IPS DF 19.7 (cell line): Measurements from ENCODE around the gene LRRC38.
"Not testable (repeated sequence)": the region's sequence is repeated elsewhere in the genome, so short reads cannot be mapped to it uniquely, and the experiment has no call there.

Source experiments
- DNase-seq: peaks from one replicate; pipeline ENCODE4 v3.0.0-alpha.2; 2013; ENCODE audit warnings: low read depth, low spot score

LRRC38 gene

GRCh38 chr1:13513895-13514546, at the start of gene LRRC38:
LRRC38 (minus strand) TSS chr1:13514003; CDS start chr1:13513593, 410 bp downstream.
- no peak for DNase-seq

GRCh38 chr1:13562981-13563380, 49.2 kb upstream of the LRRC38 start:
- not testable (repeated sequence) for DNase-seq

GRCh38 chr1:13560541-13560940, 46.7 kb upstream of the LRRC38 start:
- no peak for DNase-seq

GRCh38 chr1:13556224-13556764, 42.5 kb upstream of the LRRC38 start:
- DNase-seq: no peak

- no peak for DNase-seq
These were observed 41.0 kb upstream of the LRRC38 start for GRCh38 chr1:13554798-13555197.

- DNase-seq: no peak
These were observed 36.9 kb upstream of the LRRC38 start for GRCh38 chr1:13550663-13551062.

- no peak for DNase-seq
These were observed 35.7 kb upstream of the LRRC38 start for GRCh38 chr1:13549521-13549920.

GRCh38 chr1:13549021-13549420, 35.2 kb upstream of the LRRC38 start:
- DNase-seq: no peak

- no peak for DNase-seq
These were observed 34.5 kb upstream of the LRRC38 start for GRCh38 chr1:13548281-13548680.

- no peak for DNase-seq
These were observed 33.0 kb upstream of the LRRC38 start for GRCh38 chr1:13546791-13547190.

GRCh38 chr1:13544221-13544556, 30.4 kb upstream of the LRRC38 start:
- DNase-seq: no peak

GRCh38 chr1:13543451-13544220, 29.8 kb upstream of the LRRC38 start:
- no peak for DNase-seq

- no peak for DNase-seq
These were observed 27.8 kb upstream of the LRRC38 start for GRCh38 chr1:13541435-13542215.

GRCh38 chr1:13540866-13541265, 27.1 kb upstream of the LRRC38 start:
- DNase-seq: no peak

GRCh38 chr1:13539683-13540082, 25.9 kb upstream of the LRRC38 start:
- DNase-seq: no peak

- DNase-seq: no peak
These were observed 25.0 kb upstream of the LRRC38 start for GRCh38 chr1:13538832-13539231.

GRCh38 chr1:13536571-13536970, 22.8 kb upstream of the LRRC38 start:
- no peak for DNase-seq

GRCh38 chr1:13535227-13535626, 21.4 kb upstream of the LRRC38 start:
- no peak for DNase-seq

- DNase-seq: no peak
These were observed 14.5 kb upstream of the LRRC38 start for GRCh38 chr1:13528320-13528719.

GRCh38 chr1:13523780-13524477, 10.1 kb upstream of the LRRC38 start:
- no peak for DNase-seq

GRCh38 chr1:13520985-13521384, 7.2 kb upstream of the LRRC38 start:
- DNase-seq: no peak
